ENCODE data around the gene SSX1. TPM values are rescaled to one million over a fixed set of nuclear protein-coding genes. Genes with fewer than 3 reads are reported as not detected.

SSX1 gene, protein sequence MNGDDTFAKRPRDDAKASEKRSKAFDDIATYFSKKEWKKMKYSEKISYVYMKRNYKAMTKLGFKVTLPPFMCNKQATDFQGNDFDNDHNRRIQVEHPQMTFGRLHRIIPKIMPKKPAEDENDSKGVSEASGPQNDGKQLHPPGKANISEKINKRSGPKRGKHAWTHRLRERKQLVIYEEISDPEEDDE
- total RNA-seq (2022; extraction: Qiagen RNA extraction) = 0.09 TPM in 1 of 5 replicates, not detected in the others

DNA sequence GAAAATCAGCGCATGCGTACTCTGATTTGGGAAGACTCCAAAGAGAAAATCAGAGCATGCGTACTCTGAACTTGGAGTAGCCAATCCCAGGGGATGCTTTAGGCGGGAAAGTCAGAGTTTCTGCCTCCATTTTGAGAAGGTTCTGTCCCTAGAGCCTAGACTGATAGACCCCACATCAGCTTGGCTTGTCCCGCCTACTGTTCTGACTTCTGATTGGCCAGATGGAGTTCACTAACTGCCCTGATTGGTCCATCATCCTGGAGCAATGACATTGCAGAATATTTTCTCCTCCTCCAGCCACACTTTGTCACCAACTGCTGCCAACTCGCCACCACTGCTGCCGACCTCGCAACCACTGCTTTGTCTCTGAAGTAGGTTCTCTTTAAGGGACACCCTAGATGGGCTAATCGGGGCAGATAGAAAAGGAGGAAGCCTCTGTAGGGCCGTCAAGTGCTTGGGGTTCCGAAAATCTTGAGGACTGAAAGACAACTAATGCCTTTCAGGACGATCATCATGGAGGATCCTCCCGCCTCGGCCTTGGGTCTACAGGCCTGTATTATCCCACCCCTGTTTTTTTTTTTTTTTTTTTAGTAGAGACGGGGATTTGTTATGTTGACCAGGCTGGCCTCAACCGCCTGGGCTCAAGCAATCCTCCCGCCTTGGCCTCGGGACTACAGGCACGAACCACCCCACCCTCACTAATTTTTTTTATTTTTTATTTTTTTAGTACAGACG lies at the start of gene SSX1:
TSS of gene SSX1 (plus strand) at position 331 of the 735 bp plus-strand sequence. CDS start 1,850 bp downstream, outside the sequence.

Other genes with a start within 250 kb of the SSX1 start
- gene SPACA5, start 248.4 kb upstream of the SSX1 start, total RNA-seq (2022; extraction: Qiagen RNA extraction) = not detected in 5 replicates
- gene ZNF630, start 183.8 kb upstream of the SSX1 start, total RNA-seq (2022; extraction: Qiagen RNA extraction) = 0.15 to 0.37 TPM (median 0.21 TPM) in 5 replicates
- gene SPACA5B, start 124.8 kb upstream of the SSX1 start, total RNA-seq (2022; extraction: Qiagen RNA extraction) = not detected in 5 replicates
- gene SSX5, start 58.6 kb upstream of the SSX1 start, total RNA-seq (2022; extraction: Qiagen RNA extraction) = not detected in 5 replicates
- not detected in 5 replicates for gene SSX3, start 101.3 kb downstream of the SSX1 start, total RNA-seq (2022; extraction: Qiagen RNA extraction)
- gene SSX4, start 128.1 kb downstream of the SSX1 start, total RNA-seq (2022; extraction: Qiagen RNA extraction) = not detected in 5 replicates
- not detected in 5 replicates for gene SSX4B, start 156.6 kb downstream of the SSX1 start, total RNA-seq (2022; extraction: Qiagen RNA extraction)
- gene SLC38A5, start 214.9 kb downstream of the SSX1 start, total RNA-seq (2022; extraction: Qiagen RNA extraction) = 0.09 to 0.20 TPM (median 0.16 TPM) in 5 replicates
- gene FTSJ1, start 220.8 kb downstream of the SSX1 start, total RNA-seq (2022; extraction: Qiagen RNA extraction) = 68.4 to 73.6 TPM (median 70.8 TPM) in 5 replicates